ENCODE results near the gene ZFR.
"Not testable (repeated sequence)": the region's sequence is repeated elsewhere in the genome, so short reads cannot be mapped to it uniquely, and the experiment has no call there.

The ZFR gene

GRCh38 chr5:32315221-32316014 is 129.1 kb downstream of the ZFR start:
- DNase-seq: no peak

- DNase-seq: no peak
These were observed 129.9 kb downstream of the ZFR start for GRCh38 chr5:32314658-32315057.

- not testable (repeated sequence) for DNase-seq
These were observed 130.4 kb downstream of the ZFR start for GRCh38 chr5:32314152-32314488.

GRCh38 chr5:32312595-32313332 is 131.8 kb downstream of the ZFR start, which contains the start of gene MTMR12:
Gene MTMR12 (minus strand): TSS chr5:32312939. CDS start chr5:32312838, 101 bp downstream.
- peak; percentile 98 for DNase-seq

- no peak for DNase-seq
These were observed 132.3 kb downstream of the ZFR start for GRCh38 chr5:32312197-32312594.

- no peak for DNase-seq
These were observed 132.9 kb downstream of the ZFR start for GRCh38 chr5:32311404-32312196.

GRCh38 chr5:32309761-32310160 is 134.8 kb downstream of the ZFR start:
- no peak for DNase-seq

- no peak for DNase-seq
These were observed 135.6 kb downstream of the ZFR start for GRCh38 chr5:32308946-32309345.

GRCh38 chr5:32307769-32308194 is 136.8 kb downstream of the ZFR start:
- no peak for DNase-seq

- DNase-seq: no peak
These were observed 139.9 kb downstream of the ZFR start for GRCh38 chr5:32304622-32305021.
